HL-60/S4 treated with phorbol 12-myristate 13-acetate at 8.2 ng/mL for 4 days and 3 days (cell line): Measurements from ENCODE around the gene ZNF219.
"Not testable (repeated sequence)": the region's sequence is repeated elsewhere in the genome, so short reads cannot be mapped to it uniquely, and the experiment has no call there.

ENCODE experiments used
- in situ Hi-C: fragments of 300-500 bp; cut with MboI; formaldehyde crosslinking; loops from 2 replicates; pipeline ENCODE4 v1.15.0; 2022; ENCODE audit warnings: low sequenced_read_pairs

The ZNF219 gene

DNA sequence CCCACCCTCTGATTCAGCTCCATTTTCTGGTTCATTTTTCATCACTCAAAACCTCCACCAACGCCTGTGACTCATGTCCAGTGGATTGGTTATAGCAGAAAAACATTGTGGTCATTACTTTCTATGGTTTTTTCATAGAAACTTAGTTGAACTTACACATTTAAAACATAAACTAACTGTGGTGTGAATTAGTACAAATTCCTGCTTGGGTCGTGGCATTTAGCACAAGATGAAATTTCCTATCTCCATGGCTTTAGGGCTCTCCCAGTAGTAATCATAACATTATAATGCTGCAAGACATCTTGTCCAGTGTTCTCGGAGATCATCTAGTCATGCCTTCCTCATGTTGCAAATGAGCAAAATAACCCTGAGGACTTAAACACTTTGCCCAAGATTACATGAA lies 49.2 kb downstream of the ZNF219 start:
- in situ Hi-C loops: no loop called here

DNA sequence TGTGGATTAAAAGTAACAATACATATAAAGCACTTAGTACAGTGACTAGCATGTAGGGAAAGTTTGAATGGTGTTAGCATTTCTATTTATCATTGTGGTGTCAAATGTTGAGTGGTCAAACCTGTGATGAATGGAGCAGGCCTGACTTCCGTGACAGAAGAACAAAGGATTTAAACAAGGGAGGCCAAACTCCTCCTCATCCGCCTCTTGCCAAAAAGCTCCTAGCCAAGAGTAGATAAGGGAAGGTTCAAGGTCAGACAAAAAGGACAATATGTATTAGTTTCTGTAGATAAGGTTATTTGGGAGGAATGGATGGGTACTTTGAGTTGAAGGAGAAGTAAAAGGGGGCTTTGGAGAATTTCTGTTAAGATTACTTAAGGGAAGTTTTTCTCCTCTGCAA lies 49.8 kb downstream of the ZNF219 start:
- in situ Hi-C loops: no loop called here

DNA sequence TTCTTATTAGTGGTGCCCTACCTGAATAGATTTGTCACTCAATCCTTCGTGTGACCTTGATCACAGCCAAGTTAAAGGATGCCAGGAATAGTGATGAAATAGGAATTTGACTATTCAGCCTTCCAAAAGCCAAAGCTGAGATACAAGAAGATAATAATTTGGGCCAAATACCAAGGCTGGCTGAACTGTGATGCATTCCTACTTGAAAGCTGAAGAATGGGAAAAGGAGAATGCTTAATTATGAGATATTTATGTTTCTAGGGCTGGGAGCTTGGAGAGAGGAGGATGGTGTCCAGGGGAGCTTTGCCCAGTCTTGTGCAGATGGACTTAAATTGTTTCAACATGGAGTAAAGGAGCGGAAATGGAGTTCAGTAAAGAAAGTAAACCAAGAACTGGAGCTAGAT lies 51.1 kb downstream of the ZNF219 start:
- in situ Hi-C loops: no loop called here

DNA sequence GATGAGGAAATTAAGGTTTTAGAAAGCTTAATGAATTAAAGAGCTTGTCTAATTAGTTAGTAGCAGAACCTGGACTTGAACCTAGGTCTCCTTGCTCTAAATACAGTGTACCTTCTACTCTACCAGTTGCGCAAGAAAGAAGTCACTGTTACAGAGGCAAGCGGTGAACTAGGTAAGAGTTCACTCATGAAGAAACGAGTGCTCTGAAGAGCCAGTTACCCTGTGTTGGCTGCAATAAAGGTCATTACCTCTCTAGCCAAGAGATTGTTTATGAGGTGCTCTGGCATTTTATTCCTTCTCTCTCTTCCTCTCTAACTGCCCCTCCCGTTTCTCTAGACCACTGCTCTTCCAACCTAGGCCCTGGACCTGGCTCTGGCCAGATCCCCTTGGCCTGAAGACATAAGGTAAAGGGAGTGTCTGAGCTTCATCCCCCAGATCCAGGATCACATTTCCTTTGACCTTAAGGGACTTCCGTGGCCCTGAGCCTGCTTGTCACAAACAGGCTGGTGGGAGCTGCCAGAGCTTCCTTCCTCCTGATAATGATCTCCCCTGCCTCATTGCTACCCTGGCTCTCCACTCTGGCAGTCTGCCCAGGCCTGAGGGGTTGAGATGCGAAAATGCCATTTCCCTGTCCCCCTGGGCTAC lies 54.4 kb downstream of the ZNF219 start:
- in situ Hi-C loops: no loop called here

DNA sequence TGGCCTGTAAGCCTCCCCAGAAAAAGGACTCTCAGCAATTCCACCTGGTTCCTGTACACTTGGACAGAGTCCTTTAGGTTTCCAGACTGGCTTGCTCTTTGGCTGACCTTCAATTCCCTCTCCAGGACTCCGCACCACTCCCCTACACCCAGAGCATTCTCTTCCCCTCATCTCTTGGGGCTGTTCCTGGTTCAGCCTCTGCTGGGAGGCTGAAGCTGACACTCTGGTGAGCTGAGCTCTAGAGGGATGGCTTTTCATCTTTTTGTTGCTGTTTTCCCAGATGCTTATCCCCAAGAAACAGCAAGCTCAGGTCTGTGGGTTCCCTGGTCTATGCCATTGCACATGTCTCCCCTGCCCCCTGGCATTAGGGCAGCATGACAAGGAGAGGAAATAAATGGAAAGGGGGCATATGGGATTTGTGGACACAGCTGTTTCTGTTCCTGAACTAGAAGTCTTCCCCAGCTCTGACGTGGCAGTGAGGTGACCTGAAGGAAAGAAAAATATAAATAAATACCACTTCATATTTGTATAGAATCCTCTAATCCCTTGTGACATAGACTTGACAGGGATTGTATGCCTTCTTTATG lies 55.0 kb downstream of the ZNF219 start:
- in situ Hi-C loops: no loop called here

DNA sequence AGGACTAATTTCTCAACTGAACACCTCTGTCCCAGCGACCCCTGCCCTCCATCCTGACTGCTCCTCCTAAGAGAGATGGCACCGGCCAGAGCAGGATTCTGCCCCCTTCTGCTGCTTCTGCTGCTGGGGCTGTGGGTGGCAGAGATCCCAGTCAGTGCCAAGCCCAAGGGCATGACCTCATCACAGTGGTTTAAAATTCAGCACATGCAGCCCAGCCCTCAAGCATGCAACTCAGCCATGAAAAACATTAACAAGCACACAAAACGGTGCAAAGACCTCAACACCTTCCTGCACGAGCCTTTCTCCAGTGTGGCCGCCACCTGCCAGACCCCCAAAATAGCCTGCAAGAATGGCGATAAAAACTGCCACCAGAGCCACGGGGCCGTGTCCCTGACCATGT lies 55.5 kb downstream of the ZNF219 start:
- in situ Hi-C loops: no loop called here

DNA sequence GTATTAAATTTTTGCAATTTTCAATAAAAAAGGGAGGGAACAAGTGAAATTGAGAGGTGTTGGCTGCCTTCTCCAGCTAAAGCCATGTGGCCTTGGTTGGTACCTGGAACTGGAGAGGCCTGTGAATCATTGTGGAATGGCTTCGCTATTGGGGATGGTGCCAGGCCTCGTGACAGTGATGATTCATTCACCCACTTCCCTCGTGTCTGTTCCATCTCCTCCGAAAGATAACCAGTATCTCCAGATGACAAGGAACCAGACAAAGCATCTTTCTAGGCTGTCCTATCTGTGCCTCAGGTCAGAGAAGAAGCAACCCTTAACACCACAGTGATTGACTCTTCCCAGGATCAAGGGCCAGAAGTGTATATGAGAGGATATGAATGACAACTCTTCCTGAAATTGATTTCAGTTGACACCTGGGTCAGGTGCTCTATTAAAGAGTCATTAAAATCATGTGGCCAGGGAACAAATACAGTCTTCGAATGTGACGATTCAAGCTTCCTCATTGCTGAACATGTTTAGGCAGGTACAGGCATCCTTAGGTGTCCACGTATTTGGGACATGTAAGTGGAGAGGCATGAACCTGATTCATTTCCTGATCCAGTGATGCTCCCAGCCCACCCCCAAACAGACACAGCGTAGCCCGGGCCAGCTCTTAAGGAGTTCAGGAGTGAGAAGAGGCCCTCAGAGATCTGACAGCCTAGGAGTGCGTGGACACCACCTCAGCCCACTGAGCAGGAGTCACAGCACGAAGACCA lies 56.6 kb downstream of the ZNF219 start, which contains the start of gene RNASE7:
Gene RNASE7, plus strand, starts transcription at position 687 of the 758 bp plus-strand sequence. CDS start 631 bp downstream, outside the sequence.
- in situ Hi-C loops: no loop called here

DNA sequence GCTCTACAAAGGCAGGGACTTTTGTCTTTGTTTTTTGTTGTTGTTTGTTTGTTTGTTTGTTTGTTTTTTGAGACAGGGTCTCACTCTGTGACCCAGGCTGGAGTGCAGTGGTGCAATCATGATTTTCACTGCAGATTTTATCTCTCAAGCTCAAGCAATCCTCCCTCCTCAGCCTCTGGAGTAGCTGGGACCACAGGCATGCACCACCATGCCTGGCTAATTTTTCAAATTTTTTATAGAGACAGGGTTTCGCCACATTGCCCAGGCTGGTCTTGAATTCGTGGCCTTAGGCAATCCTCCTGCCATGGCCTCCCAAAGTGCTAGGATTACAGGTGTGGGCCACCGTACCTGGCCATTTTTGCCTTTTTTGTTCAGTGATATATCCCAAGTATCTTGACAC lies 57.5 kb downstream of the ZNF219 start:
- in situ Hi-C loops: not testable (repeated sequence)

DNA sequence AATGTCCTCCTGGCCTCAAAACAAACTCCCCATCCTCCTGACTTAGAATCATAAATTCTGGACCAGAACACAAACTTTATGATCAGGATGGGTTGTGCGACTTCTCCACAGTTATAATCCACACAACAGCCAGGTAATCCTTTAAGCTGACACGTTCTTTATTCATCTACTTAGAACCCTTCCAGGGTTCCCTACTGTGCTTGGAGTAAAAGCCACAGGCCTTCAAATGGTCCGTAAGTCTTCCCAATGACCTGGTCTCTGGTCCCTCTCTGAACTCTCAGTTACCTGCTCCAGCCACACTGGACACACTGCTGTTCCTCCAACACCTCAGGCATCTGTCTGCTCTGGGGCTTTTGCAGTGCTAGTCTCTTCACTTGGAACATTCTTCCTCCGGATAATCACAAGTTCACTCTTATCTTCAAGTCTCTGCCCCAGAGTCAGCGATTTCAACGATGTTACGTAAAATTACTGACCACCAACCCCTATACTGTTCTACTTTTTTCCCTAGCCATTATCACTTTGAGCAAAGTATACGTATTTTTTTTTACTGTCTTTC lies 58.0 kb downstream of the ZNF219 start:
- in situ Hi-C loops: no loop called here
